ENCODE results near the gene DNLZ.

DNLZ gene

GRCh38 chr9:136347472-136348256, 15.9 kb downstream of the DNLZ start:
- DNase-seq = no peak
- Mint-ChIP-seq H3K4me3 (no peak overlapping the region), H3K9me3 (no peaks in the 10 kb centered on the region), H3K27me3 (no peaks in the 10 kb centered on the region), H3K27ac (no peak overlapping the region), H3K4me1 (peaks cover 6% of the 10 kb centered on the region)
- ATAC-seq = no peak

GRCh38 chr9:136346927-136347465, 16.5 kb downstream of the DNLZ start:
- DNase-seq (no peak), ATAC-seq (no peak)
- H3K27me3 Mint-ChIP-seq = no peaks in the 10 kb centered on the region
- no peak overlapping the region for H3K27ac Mint-ChIP-seq
- H3K9me3 Mint-ChIP-seq = no peaks in the 10 kb centered on the region
- H3K4me1 Mint-ChIP-seq = peaks cover 5% of the 10 kb centered on the region
- H3K4me3 Mint-ChIP-seq = no peak overlapping the region

- H3K27ac Mint-ChIP-seq = no peak overlapping the region
- ATAC-seq = no peak
- DNase-seq = no peak
- H3K4me1 Mint-ChIP-seq = peaks cover 5% of the 10 kb centered on the region
- H3K4me3 Mint-ChIP-seq = no peak overlapping the region
- no peaks in the 10 kb centered on the region for H3K9me3 Mint-ChIP-seq
- H3K27me3 Mint-ChIP-seq = no peaks in the 10 kb centered on the region
These were observed 17.4 kb downstream of the DNLZ start for GRCh38 chr9:136346157-136346481.

- ATAC-seq = no peak
- no peaks in the 10 kb centered on the region for H3K27me3 Mint-ChIP-seq
- no peak overlapping the region for H3K27ac Mint-ChIP-seq
- no peak overlapping the region for H3K4me3 Mint-ChIP-seq
- H3K4me1 Mint-ChIP-seq = peaks cover 5% of the 10 kb centered on the region
- no peaks in the 10 kb centered on the region for H3K9me3 Mint-ChIP-seq
- no peak for DNase-seq
These were observed 18.0 kb downstream of the DNLZ start for GRCh38 chr9:136345281-136346156.

GRCh38 chr9:136344544-136345280, 18.8 kb downstream of the DNLZ start:
- DNase-seq (no peak), ATAC-seq (no peak)
- no peaks in the 10 kb centered on the region for H3K9me3 Mint-ChIP-seq
- H3K27ac Mint-ChIP-seq = no peak overlapping the region
- H3K4me1 Mint-ChIP-seq = peaks cover 5% of the 10 kb centered on the region
- H3K4me3 Mint-ChIP-seq = no peak overlapping the region
- H3K27me3 Mint-ChIP-seq = no peaks in the 10 kb centered on the region

GRCh38 chr9:136343884-136344269, 19.7 kb downstream of the DNLZ start:
- Mint-ChIP-seq H3K27me3 (no peaks in the 10 kb centered on the region), H3K4me1 (peaks cover 5% of the 10 kb centered on the region), H3K27ac (no peak overlapping the region), H3K4me3 (no peak overlapping the region), H3K9me3 (no peaks in the 10 kb centered on the region)
- DNase-seq (no peak), ATAC-seq (no peak)

GRCh38 chr9:136343121-136343883, 20.2 kb downstream of the DNLZ start:
- ATAC-seq (no peak), DNase-seq (no peak)
- H3K4me1 Mint-ChIP-seq = peaks cover 5% of the 10 kb centered on the region
- no peak overlapping the region for H3K4me3 Mint-ChIP-seq
- no peak overlapping the region for H3K27ac Mint-ChIP-seq
- no peaks in the 10 kb centered on the region for H3K27me3 Mint-ChIP-seq
- H3K9me3 Mint-ChIP-seq = no peaks in the 10 kb centered on the region

- ATAC-seq (peak; percentile 51), DNase-seq (peak; percentile 63 to 74)
- Mint-ChIP-seq H3K4me1 (peaks cover 5% of the 10 kb centered on the region), H3K4me3 (peak overlapping the region in 1 of 2 donors; percentile 41), H3K27me3 (no peaks in the 10 kb centered on the region), H3K27ac (no peak overlapping the region), H3K9me3 (no peaks in the 10 kb centered on the region)
These were observed 21.1 kb downstream of the DNLZ start for GRCh38 chr9:136342181-136343120.

- Mint-ChIP-seq H3K4me3 (no peak overlapping the region), H3K27me3 (no peaks in the 10 kb centered on the region), H3K4me1 (peaks cover 5% of the 10 kb centered on the region), H3K27ac (no peak overlapping the region), H3K9me3 (no peaks in the 10 kb centered on the region)
- ATAC-seq = no peak
- no peak for DNase-seq
These were observed 21.8 kb downstream of the DNLZ start for GRCh38 chr9:136341769-136342168.

- Mint-ChIP-seq H3K9me3 (no peaks in the 10 kb centered on the region), H3K4me3 (no peak overlapping the region), H3K4me1 (peaks cover 5% of the 10 kb centered on the region), H3K27ac (no peak overlapping the region), H3K27me3 (no peaks in the 10 kb centered on the region)
- ATAC-seq (no peak), DNase-seq (no peak)
These were observed 22.4 kb downstream of the DNLZ start for GRCh38 chr9:136341042-136341655.

GRCh38 chr9:136340356-136341041, 23.0 kb downstream of the DNLZ start:
- H3K27me3 Mint-ChIP-seq = no peaks in the 10 kb centered on the region
- ATAC-seq = no peak
- no peak overlapping the region for H3K27ac Mint-ChIP-seq
- no peak overlapping the region for H3K4me3 Mint-ChIP-seq
- no peak for DNase-seq
- H3K4me1 Mint-ChIP-seq = peaks cover 5% of the 10 kb centered on the region
- no peaks in the 10 kb centered on the region for H3K9me3 Mint-ChIP-seq

GRCh38 chr9:136339958-136340310, 23.6 kb downstream of the DNLZ start:
- Mint-ChIP-seq H3K4me1 (peaks cover 5% of the 10 kb centered on the region), H3K4me3 (no peak overlapping the region), H3K9me3 (no peaks in the 10 kb centered on the region), H3K27me3 (no peaks in the 10 kb centered on the region), H3K27ac (no peak overlapping the region)
- ATAC-seq = no peak
- DNase-seq = no peak

GRCh38 chr9:136339173-136339957, 24.2 kb downstream of the DNLZ start:
- H3K4me1 Mint-ChIP-seq = peaks cover 5% of the 10 kb centered on the region
- no peaks in the 10 kb centered on the region for H3K27me3 Mint-ChIP-seq
- DNase-seq (no peak), ATAC-seq (no peak)
- H3K4me3 Mint-ChIP-seq = no peak overlapping the region
- H3K27ac Mint-ChIP-seq = no peak overlapping the region
- H3K9me3 Mint-ChIP-seq = no peaks in the 10 kb centered on the region
